ENCODE measurements around the gene C10orf105.

GRCh38 chr10:71708301-71708703, 11.3 kb downstream of the C10orf105 start:
- TF ChIP-seq CTCF (conservative IDR thresholded peaks at IDR 0.05; ENCODE audit: low read depth, low read length) (peak; percentile 78), EZH2 (IDR thresholded peaks at IDR 0.05; ENCODE audit: low read length, unreplicated experiment) (no peak)

All from PC-3 (cell line).